GM23338 (cell line): ENCODE measurements around the gene RAB3IP. TPM values are rescaled to one million over a fixed set of nuclear protein-coding genes. Genes with fewer than 3 reads are reported as not detected.
"Not testable (repeated sequence)": the region's sequence is repeated elsewhere in the genome, so short reads cannot be mapped to it uniquely, and the experiment has no call there.

Source experiments
- ATAC-seq: fragments of 200-7000 bp; cut with Tn5 transposase; 3 replicates; pipeline ENCODE4 v1.9.1; 2020
- DNase-seq: peaks from one replicate; pipeline ENCODE4 v3.0.0-alpha.2; 2015; ENCODE audit warnings: low spot score
- H2AFZ ChIP-seq: fragments of 200-600 bp; sonication (generic); 2 replicates; pipeline ENCODE4 v1.8.0; 2016; ENCODE audit warnings: antibody characterized with exemption, mild to moderate bottlenecking, moderate library complexity
- H3F3A ChIP-seq: fragments of 200-600 bp; sonication (generic); replicated peaks from 2 replicates; pipeline ENCODE4 v1.8.0; 2017; ENCODE audit warnings: antibody characterized with exemption, mixed run types, low read depth
- H3K27ac ChIP-seq: fragments of 200-600 bp; sonication (generic); 2 replicates; pipeline ENCODE4 v1.6.1; 2016; ENCODE audit warnings: low read depth
- H3K27me3 ChIP-seq: fragments of 200-600 bp; sonication (generic); 2 replicates; pipeline ENCODE4 v1.8.0; 2016; ENCODE audit warnings: mild to moderate bottlenecking, mixed run types, moderate library complexity; ENCODE audit not compliant: insufficient read depth
- H3K36me3 ChIP-seq: fragments of 200-600 bp; sonication (generic); 2 replicates; pipeline ENCODE4 v1.8.0; 2016; ENCODE audit warnings: mild to moderate bottlenecking; ENCODE audit not compliant: insufficient read depth
- H3K4me1 ChIP-seq: fragments of 200-600 bp; sonication (generic); 2 replicates; pipeline ENCODE4 v1.8.0; 2016; ENCODE audit warnings: mild to moderate bottlenecking, moderate library complexity; ENCODE audit not compliant: insufficient read depth
- H3K4me2 ChIP-seq: fragments of 200-600 bp; sonication (generic); 2 replicates; pipeline ENCODE4 v1.7.1; 2017; ENCODE audit warnings: mixed run types
- H3K4me3 ChIP-seq: fragments of 200-600 bp; sonication (generic); 2 replicates; pipeline ENCODE4 v1.6.1; 2016; ENCODE audit warnings: mixed run types
- H3K79me2 ChIP-seq: fragments of 200-600 bp; sonication (generic); replicated peaks from 2 replicates; pipeline ENCODE4 v1.8.0; 2017; ENCODE audit warnings: mild to moderate bottlenecking; ENCODE audit not compliant: insufficient read depth
- H3K9me2 ChIP-seq: fragments of 200-600 bp; sonication (generic); 2 replicates; pipeline ENCODE4 v1.8.0; 2017; ENCODE audit not compliant: insufficient read depth
- H4K20me1 ChIP-seq: fragments of 200-600 bp; sonication (generic); replicated peaks from 2 replicates; pipeline ENCODE4 v1.8.0; 2017; ENCODE audit warnings: mild to moderate bottlenecking; ENCODE audit not compliant: insufficient read depth
- H3K27ac Mint-ChIP-seq: 2 replicates; pipeline ENCODE4 v1.8.0; 2020; ENCODE audit warnings: inconsistent platforms, mild to moderate bottlenecking, moderate library complexity, mixed read lengths
- H3K27me3 Mint-ChIP-seq: 3 replicates; pipeline ENCODE4 v1.8.0; 2022; ENCODE audit warnings: low read depth, mild to moderate bottlenecking, moderate library complexity, mixed read lengths, inconsistent platforms; ENCODE audit not compliant: insufficient read depth, poor library complexity
- H3K36me3 Mint-ChIP-seq: 3 replicates; pipeline ENCODE4 v1.8.0; 2021; ENCODE audit warnings: low read depth, mild to moderate bottlenecking, inconsistent platforms, moderate library complexity, mixed read lengths
- H3K4me1 Mint-ChIP-seq: 3 replicates; pipeline ENCODE4 v1.8.0; 2020; ENCODE audit warnings: mild to moderate bottlenecking, inconsistent platforms, mixed read lengths
- H3K4me3 Mint-ChIP-seq: 3 replicates; pipeline ENCODE4 v1.8.0; 2021; ENCODE audit warnings: moderate library complexity, mild to moderate bottlenecking, inconsistent platforms, mixed read lengths
- H3K9me3 Mint-ChIP-seq: 3 replicates; pipeline ENCODE4 v1.8.0; 2020; ENCODE audit warnings: moderate library complexity, mild to moderate bottlenecking, inconsistent platforms, mixed read lengths
- EZH2 ChIP-seq: fragments of 200-600 bp; sonication (generic); IDR thresholded peaks from one replicate; pipeline ENCODE4 v1.8.0; 2017; ENCODE audit warnings: antibody characterized with exemption, mild to moderate bottlenecking, low read depth; ENCODE audit not compliant: unreplicated experiment
- EZH2phosphoT487 ChIP-seq: fragments of 200-600 bp; sonication (generic); IDR thresholded peaks from one replicate; pipeline ENCODE4 v1.8.1; 2018; ENCODE audit warnings: antibody characterized with exemption; ENCODE audit not compliant: unreplicated experiment
- JUNB ChIP-seq: IDR thresholded peaks from one replicate; pipeline ENCODE4 v1.6.1; 2016; ENCODE audit warnings: antibody characterized with exemption; ENCODE audit not compliant: unreplicated experiment
- NANOG ChIP-seq: IDR thresholded peaks from 2 replicates; pipeline ENCODE4 v1.6.1; 2016; ENCODE audit warnings: antibody characterized with exemption, borderline replicate concordance
- POLR2AphosphoS5 ChIP-seq: IDR thresholded peaks from 2 replicates; pipeline ENCODE4 v1.6.1; 2016; ENCODE audit warnings: antibody characterized with exemption, low read depth
- REST ChIP-seq: IDR thresholded peaks from one replicate; pipeline ENCODE4 v1.6.1; 2018; ENCODE audit warnings: antibody characterized with exemption; ENCODE audit not compliant: unreplicated experiment
- ZNF114 ChIP-seq: fragments of 250-450 bp; sonication (Bioruptor Pico); IDR thresholded peaks from 2 replicates; pipeline ENCODE4 v1.5.0; 2020; ENCODE audit warnings: mild to moderate bottlenecking, moderate library complexity
- ZNF462 ChIP-seq: fragments of 250-450 bp; sonication (Bioruptor Pico); IDR thresholded peaks from 2 replicates; pipeline ENCODE4 v1.5.0; 2020; ENCODE audit warnings: mild to moderate bottlenecking, moderate library complexity
- polyA plus RNA-seq: library from polyadenylated mRNA; unstranded; fragments of >200 nt; fragmentation: Nextera tagmentation; extraction: Ambion mirVana; gene quantifications from 2 replicates; pipeline ENCODE4 v1.2.1, GENCODE V29; 2016
- total RNA-seq: library from RNA; depleted of rRNA; stranded (reverse); fragments of >200 nt; shearing (Covaris generic); gene quantifications from 2 replicates; pipeline ENCODE4 v1.2.3, GENCODE V29; 2014

Gene RAB3IP
- total and polyA plus RNA-seq, 2 experiments from 2014 or later = 48.6 TPM

GRCh38 chr12:69759581-69759980 is 20.9 kb downstream of the RAB3IP start:
- not testable (repeated sequence) for H2AFZ ChIP-seq, ATAC-seq, H3K4me2 ChIP-seq, H3K27me3 ChIP-seq, H3K27ac ChIP-seq, H3K36me3 ChIP-seq, H3K79me2 ChIP-seq, H4K20me1 ChIP-seq, DNase-seq, H3K4me1 ChIP-seq, H3K27me3 Mint-ChIP-seq, H3F3A ChIP-seq, H3K4me3 Mint-ChIP-seq, H3K4me1 Mint-ChIP-seq, H3K27ac Mint-ChIP-seq, H3K4me3 ChIP-seq
- peaks cover 45% of the 10 kb centered on the region for H3K9me3 Mint-ChIP-seq
- H3K9me2 ChIP-seq = peaks cover 14% of the 10 kb centered on the region; the same call in 1 of the 2 replicates
- H3K36me3 Mint-ChIP-seq = peaks cover 76% of the 10 kb centered on the region

GRCh38 chr12:69765515-69765914 is 26.9 kb downstream of the RAB3IP start:
- TF ChIP-seq REST = no peak
- no peak for TF ChIP-seq ZNF114 (CRISPR knock-in tag)
- TF ChIP-seq EZH2 = no peak
- no peak for TF ChIP-seq POLR2AphosphoS5
- DNase-seq (no peak), ATAC-seq (no peak)
- Mint-ChIP-seq H3K27me3 (peaks cover 3% of the 10 kb centered on the region), H3K9me3 (peaks cover 71% of the 10 kb centered on the region), H3K4me1 (peaks cover 3% of the 10 kb centered on the region; the same call in 1 of the 3 replicates), H3K4me3 (no peak overlapping the region), H3K36me3 (peaks cover 88% of the 10 kb centered on the region), H3K27ac (no peak overlapping the region)
- Histone ChIP-seq H3K79me2 (peaks cover 9% of the 10 kb centered on the region), H3K27me3 (no peaks in the 10 kb centered on the region), H4K20me1 (no peaks in the 10 kb centered on the region), H3K27ac (no peak overlapping the region), H3F3A (no peaks in the 10 kb centered on the region), H3K4me2 (no peak overlapping the region), H3K4me3 (no peak overlapping the region), H2AFZ (no peak overlapping the region), H3K4me1 (no peaks in the 10 kb centered on the region), H3K36me3 (peaks cover 22% of the 10 kb centered on the region), H3K9me2 (peaks cover 14% of the 10 kb centered on the region; the same call in 1 of the 2 replicates)

GRCh38 chr12:69766260-69766659 is 27.6 kb downstream of the RAB3IP start:
- Histone ChIP-seq H4K20me1 (no peaks in the 10 kb centered on the region), H3K79me2 (peaks cover 9% of the 10 kb centered on the region), H3K27me3 (no peaks in the 10 kb centered on the region), H3F3A (no peaks in the 10 kb centered on the region), H3K4me1 (no peaks in the 10 kb centered on the region), H3K27ac (no peak overlapping the region), H3K9me2 (peaks cover 14% of the 10 kb centered on the region; the same call in 1 of the 2 replicates), H3K36me3 (peaks cover 22% of the 10 kb centered on the region), H3K4me3 (no peak overlapping the region), H3K4me2 (no peak overlapping the region), H2AFZ (no peak overlapping the region)
- DNase-seq (no peak), ATAC-seq (no peak)
- Mint-ChIP-seq H3K27ac (0 out of 2 replicates have a peak overlapping the region, but pooled peaks have one; percentile 15), H3K4me1 (peaks cover 3% of the 10 kb centered on the region; the same call in 1 of the 3 replicates), H3K4me3 (no peak overlapping the region), H3K27me3 (peaks cover 2% of the 10 kb centered on the region), H3K36me3 (peaks cover 87% of the 10 kb centered on the region), H3K9me3 (peaks cover 66% of the 10 kb centered on the region)
- no peak for TF ChIP-seq ZNF462
- TF ChIP-seq EZH2phosphoT487 = no peak
- no peak for TF ChIP-seq NANOG
- TF ChIP-seq JUNB = no peak
- TF ChIP-seq ZNF114 (CRISPR knock-in tag) = no peak
